Loucy (cell line): ENCODE measurements around the gene ITGB8.

Experiments used
- EZH2phosphoT487 ChIP-seq: fragments of 200-600 bp; IDR thresholded peaks from 2 replicates; pipeline ENCODE4 v1.6.1; 2018; ENCODE audit warnings: antibody characterized with exemption, mild to moderate bottlenecking, moderate library complexity, borderline replicate concordance
- TF ChIP-seq, protein P1 (sequence below): fragments of 200-600 bp; sonication (generic); conservative IDR thresholded peaks from 2 replicates; pipeline ENCODE4 v1.5.1; 2014; ENCODE audit warnings: mild to moderate bottlenecking, antibody characterized with exemption, low read length

GRCh38 chr7:20432071-20432470, 101.4 kb downstream of the ITGB8 start:
- TF ChIP-seq, protein P1, sequence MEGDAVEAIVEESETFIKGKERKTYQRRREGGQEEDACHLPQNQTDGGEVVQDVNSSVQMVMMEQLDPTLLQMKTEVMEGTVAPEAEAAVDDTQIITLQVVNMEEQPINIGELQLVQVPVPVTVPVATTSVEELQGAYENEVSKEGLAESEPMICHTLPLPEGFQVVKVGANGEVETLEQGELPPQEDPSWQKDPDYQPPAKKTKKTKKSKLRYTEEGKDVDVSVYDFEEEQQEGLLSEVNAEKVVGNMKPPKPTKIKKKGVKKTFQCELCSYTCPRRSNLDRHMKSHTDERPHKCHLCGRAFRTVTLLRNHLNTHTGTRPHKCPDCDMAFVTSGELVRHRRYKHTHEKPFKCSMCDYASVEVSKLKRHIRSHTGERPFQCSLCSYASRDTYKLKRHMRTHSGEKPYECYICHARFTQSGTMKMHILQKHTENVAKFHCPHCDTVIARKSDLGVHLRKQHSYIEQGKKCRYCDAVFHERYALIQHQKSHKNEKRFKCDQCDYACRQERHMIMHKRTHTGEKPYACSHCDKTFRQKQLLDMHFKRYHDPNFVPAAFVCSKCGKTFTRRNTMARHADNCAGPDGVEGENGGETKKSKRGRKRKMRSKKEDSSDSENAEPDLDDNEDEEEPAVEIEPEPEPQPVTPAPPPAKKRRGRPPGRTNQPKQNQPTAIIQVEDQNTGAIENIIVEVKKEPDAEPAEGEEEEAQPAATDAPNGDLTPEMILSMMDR, result no peak
- TF ChIP-seq EZH2phosphoT487, result no peak
